Fibroblast of peridontal ligament (primary cell): ENCODE measurements around the gene AVPI1.
"Not testable (repeated sequence)": the region's sequence is repeated elsewhere in the genome, so short reads cannot be mapped to it uniquely, and the experiment has no call there.

ENCODE experiments used
- DNase-seq: peaks from one replicate; pipeline ENCODE4 v3.0.0-alpha.2; 2010; ENCODE audit errors: extremely low read depth

AVPI1 gene

GRCh38 chr10:97711640-97712572 lies 24.9 kb upstream of the AVPI1 start:
- no peak for DNase-seq

- peak; percentile 95 for DNase-seq
Observed at GRCh38 chr10:97708976-97709946, 22.2 kb upstream of the AVPI1 start.

GRCh38 chr10:97708167-97708566 lies 21.1 kb upstream of the AVPI1 start:
- no peak for DNase-seq

GRCh38 chr10:97707134-97707861 lies 20.3 kb upstream of the AVPI1 start:
- DNase-seq: no peak

- no peak for DNase-seq
Observed at GRCh38 chr10:97705006-97705670, 18.1 kb upstream of the AVPI1 start.

- DNase-seq: no peak
Observed at GRCh38 chr10:97704341-97704740, 17.3 kb upstream of the AVPI1 start.

GRCh38 chr10:97703398-97704067 lies 16.5 kb upstream of the AVPI1 start:
- DNase-seq: no peak

GRCh38 chr10:97701438-97702069 lies 14.5 kb upstream of the AVPI1 start:
- peak; percentile 89 for DNase-seq

GRCh38 chr10:97698072-97698655 lies 11.1 kb upstream of the AVPI1 start:
- DNase-seq: not testable (repeated sequence)

- no peak for DNase-seq
Observed at GRCh38 chr10:97690133-97690532, 3.1 kb upstream of the AVPI1 start.

- peak; percentile 100 for DNase-seq
Observed at GRCh38 chr10:97689559-97690020, 2.5 kb upstream of the AVPI1 start.

- DNase-seq: peak; percentile 93
Observed at GRCh38 chr10:97687785-97688781, 1.0 kb upstream of the AVPI1 start.

GRCh38 chr10:97686301-97686961 lies 610 bp downstream of the AVPI1 start:
- DNase-seq: no peak

GRCh38 chr10:97685395-97685958 lies 1.6 kb downstream of the AVPI1 start:
- peak; percentile 51 for DNase-seq

- peak; percentile 40 for DNase-seq
Observed at GRCh38 chr10:97684866-97685394, 2.1 kb downstream of the AVPI1 start.

- not testable (repeated sequence) for DNase-seq
Observed at GRCh38 chr10:97684368-97684713, 2.7 kb downstream of the AVPI1 start.
